IMR-90 (cell line): ENCODE data around the gene MAP7. TPM values are rescaled to one million over a fixed set of nuclear protein-coding genes. Genes with fewer than 3 reads are reported as not detected.

Experiments
- ATAC-seq: fragments of 200-7000 bp; cut with Tn5 transposase; 2 replicates; pipeline ENCODE4 v1.9.1; 2020; ENCODE audit warnings: low read depth, mild to moderate bottlenecking, moderate library complexity
- BruUV-seq: library from RNA; stranded (reverse); fragments of 400-500 nt; replicated peaks from 2 replicates; lab custom pipeline; 2021; lab: Mats Ljungman, UMichigan
- CTCF ChIA-PET: fragments of 300-600 bp; formaldehyde crosslinking; extraction: SDS; loops from one replicate; lab custom pipeline; 2021; ENCODE audit warnings: antibody characterized with exemption; lab: Yijun Ruan, JAX
- POLR2A ChIA-PET: fragments of 300-600 bp; sonication (Branson Sonifier 250); formaldehyde crosslinking; loops from one replicate; lab custom pipeline; 2022; ENCODE audit warnings: antibody characterized with exemption; ENCODE audit not compliant: unreplicated experiment; lab: Charles Lee
- DNase-seq: peaks from one replicate; pipeline ENCODE4 v3.0.0; 2013
- H2AFZ ChIP-seq: replicated peaks from 2 replicates; pipeline ENCODE3; 2013; ENCODE audit warnings: low read length, mild to moderate bottlenecking; ENCODE audit not compliant: poor library complexity
- H2AK5ac ChIP-seq: 2 replicates; pipeline ENCODE4 v1.6.1; 2013; ENCODE audit warnings: low read depth, low read length, inconsistent platforms
- H2AK9ac ChIP-seq: replicated peaks from 2 replicates; pipeline ENCODE3; 2013; ENCODE audit warnings: mild to moderate bottlenecking, low read depth, low read length, moderate library complexity; ENCODE audit not compliant: poor library complexity
- H2BK120ac ChIP-seq: 2 replicates; pipeline ENCODE4 v1.6.1; 2013; ENCODE audit warnings: low read depth, low read length, inconsistent platforms
- H2BK15ac ChIP-seq: 3 replicates; pipeline ENCODE4 v1.6.1; 2013; ENCODE audit warnings: low read depth, low read length, inconsistent platforms
- H2BK20ac ChIP-seq: 2 replicates; pipeline ENCODE4 v1.6.1; 2013; ENCODE audit warnings: low read depth, mild to moderate bottlenecking, inconsistent platforms, low read length, moderate library complexity
- H2BK5ac ChIP-seq: 2 replicates; pipeline ENCODE4 v1.6.1; 2013; ENCODE audit warnings: mild to moderate bottlenecking, low read depth, low read length, inconsistent platforms; ENCODE audit not compliant: poor library complexity, severe bottlenecking
- H3K14ac ChIP-seq: replicated peaks from 2 replicates; pipeline ENCODE4 v1.6.1; 2013; ENCODE audit warnings: low read depth, low read length, inconsistent platforms
- H3K18ac ChIP-seq: 2 replicates; pipeline ENCODE4 v1.6.1; 2013; ENCODE audit warnings: low read depth, low read length, control low read depth
- H3K23ac ChIP-seq: 2 replicates; pipeline ENCODE4 v1.6.1; 2013; ENCODE audit warnings: low read depth, low read length, inconsistent platforms
- H3K27ac ChIP-seq: 2 replicates; pipeline ENCODE4 v1.5.1; 2013; ENCODE audit warnings: mild to moderate bottlenecking, control low read depth, low read length; ENCODE audit not compliant: insufficient read depth
- H3K27me3 ChIP-seq: 2 replicates; pipeline ENCODE4 v1.6.1; 2013; ENCODE audit warnings: low read length; ENCODE audit not compliant: control insufficient read depth, insufficient read depth
- H3K36me3 ChIP-seq: 2 replicates; pipeline ENCODE4 v1.6.1; 2013; ENCODE audit warnings: low read length, mixed read lengths; ENCODE audit not compliant: control insufficient read depth, insufficient read depth
- H3K4ac ChIP-seq: 2 replicates; pipeline ENCODE4 v1.6.1; 2013; ENCODE audit warnings: low read depth, low read length, inconsistent platforms
- H3K4me1 ChIP-seq: 2 replicates; pipeline ENCODE4 v1.6.1; 2013; ENCODE audit warnings: low read length, mixed read lengths; ENCODE audit not compliant: control insufficient read depth, insufficient read depth
- H3K4me2 ChIP-seq: 2 replicates; pipeline ENCODE4 v1.6.1; 2013; ENCODE audit warnings: low read depth, mild to moderate bottlenecking, control low read depth, low read length, moderate library complexity
- H3K4me3 ChIP-seq: 2 replicates; pipeline ENCODE4 v1.5.1; 2013; ENCODE audit warnings: low read depth, mild to moderate bottlenecking, control low read depth, low read length, moderate library complexity; ENCODE audit not compliant: insufficient read depth
- H3K56ac ChIP-seq: 2 replicates; pipeline ENCODE4 v1.6.1; 2013; ENCODE audit warnings: low read length, inconsistent platforms; ENCODE audit not compliant: insufficient read depth; ENCODE audit errors: extremely low read depth
- H3K79me1 ChIP-seq, 2 experiments: 2 replicates each; pipeline ENCODE4 v1.6.1; 2013; ENCODE audit warnings: low read length in 2 of 2, inconsistent platforms in 1 of 2, low read depth in 1 of 2
- H3K9ac ChIP-seq: 2 replicates; pipeline ENCODE4 v1.6.1; 2013; ENCODE audit warnings: low read depth, low read length, control low read depth
- H3K9me1 ChIP-seq: 2 replicates; pipeline ENCODE4 v1.6.1; 2013; ENCODE audit warnings: low read length, inconsistent platforms; ENCODE audit not compliant: insufficient read depth
- H3K9me3 ChIP-seq: 2 replicates; pipeline ENCODE4 v1.6.1; 2013; ENCODE audit warnings: low read length; ENCODE audit not compliant: control insufficient read depth, insufficient read depth
- H4K20me1 ChIP-seq: 2 replicates; pipeline ENCODE4 v1.6.1; 2013; ENCODE audit warnings: low read length, inconsistent platforms; ENCODE audit not compliant: insufficient read depth
- H4K5ac ChIP-seq: 2 replicates; pipeline ENCODE4 v1.6.1; 2013; ENCODE audit warnings: mild to moderate bottlenecking, low read depth, low read length, control low read depth
- H4K8ac ChIP-seq, 2 experiments: 2 replicates each; pipeline ENCODE4 v1.6.1; 2013; ENCODE audit warnings: low read depth in 2 of 2, low read length in 2 of 2, control low read depth in 1 of 2, inconsistent platforms in 1 of 2
- H4K91ac ChIP-seq: 2 replicates; pipeline ENCODE4 v1.6.1; 2013; ENCODE audit warnings: low read depth, low read length, inconsistent platforms; ENCODE audit not compliant: insufficient read depth
- BHLHE40 ChIP-seq: fragments of 150-350 bp; IDR thresholded peaks from 2 replicates; pipeline ENCODE4 v1.6.1; 2016; ENCODE audit warnings: mild to moderate bottlenecking, low read depth, low read length
- CEBPB ChIP-seq: IDR thresholded peaks from 2 replicates; pipeline ENCODE4 v1.6.1; 2012; ENCODE audit warnings: low read depth, low read length, improper control_type of control experiment
- CHD1 ChIP-seq: IDR thresholded peaks from 2 replicates; pipeline ENCODE4 v1.6.1; 2012; ENCODE audit warnings: low read depth, low read length, improper control_type of control experiment
- CTCF ChIP-seq: conservative IDR thresholded peaks from 2 replicates; pipeline ENCODE4 v1.5.1; 2012; ENCODE audit warnings: mild to moderate bottlenecking, low read depth, low read length, improper control_type of control experiment
- ELK1 ChIP-seq: fragments of 150-350 bp; IDR thresholded peaks from 2 replicates; pipeline ENCODE4 v1.6.1; 2016; ENCODE audit warnings: low read depth, mild to moderate bottlenecking, low read length, moderate library complexity, borderline replicate concordance
- FOS ChIP-seq: fragments of 150-350 bp; IDR thresholded peaks from 2 replicates; pipeline ENCODE4 v1.6.1; 2016; ENCODE audit warnings: low read depth, low read length
- MAFK ChIP-seq: IDR thresholded peaks from 2 replicates; pipeline ENCODE4 v1.6.1; 2012; ENCODE audit warnings: low read depth, low read length, improper control_type of control experiment
- MAZ ChIP-seq: IDR thresholded peaks from 2 replicates; pipeline ENCODE4 v1.6.1; 2012; ENCODE audit warnings: low read depth, mild to moderate bottlenecking, low read length, improper control_type of control experiment, moderate library complexity, borderline replicate concordance
- MXI1 ChIP-seq: IDR thresholded peaks from 2 replicates; pipeline ENCODE4 v1.6.1; 2012; ENCODE audit warnings: low read depth, mild to moderate bottlenecking, low read length, moderate library complexity, borderline replicate concordance
- NFE2L2 ChIP-seq: fragments of 150-350 bp; IDR thresholded peaks from 2 replicates; pipeline ENCODE4 v1.6.1; 2016; ENCODE audit warnings: low read depth, mild to moderate bottlenecking, low read length
- POLR2A ChIP-seq: IDR thresholded peaks from 2 replicates; pipeline ENCODE4 v1.6.1; 2012; ENCODE audit warnings: mild to moderate bottlenecking, low read depth, low read length
- RAD21 ChIP-seq: IDR thresholded peaks from 2 replicates; pipeline ENCODE4 v1.6.1; 2012; ENCODE audit warnings: low read length, improper control_type of control experiment
- RCOR1 ChIP-seq: IDR thresholded peaks from 2 replicates; pipeline ENCODE4 v1.6.1; 2012; ENCODE audit warnings: mild to moderate bottlenecking, low read length, improper control_type of control experiment; ENCODE audit not compliant: insufficient replicate concordance
- RFX5 ChIP-seq: IDR thresholded peaks from 2 replicates; pipeline ENCODE4 v1.8.0; 2012; ENCODE audit warnings: low read depth, mild to moderate bottlenecking, low read length, moderate library complexity
- SMC3 ChIP-seq: fragments of 150-350 bp; IDR thresholded peaks from 2 replicates; pipeline ENCODE4 v1.6.1; 2016; ENCODE audit warnings: low read depth, mild to moderate bottlenecking, antibody characterized with exemption, low read length, moderate library complexity
- WGBS, 2 experiments: methylation state at CpG; one replicate each; pipeline versions ENCODE4 v1.1.5 to v1.1.7; 2013; ENCODE audit warnings: missing lambda C conversion rate in 2 of 2; ENCODE audit not compliant: insufficient read length in 1 of 2; ENCODE audit errors: extremely low coverage in 2 of 2; 5-methylcytosine and 5-hydroxymethylcytosine counted together
- dilution Hi-C: fragments of 300-500 bp; cut with HindIII; formaldehyde crosslinking; loops from one replicate; pipeline ENCODE4 v1.14.3; 2018; ENCODE audit warnings: low sequenced_read_pairs; ENCODE audit not compliant: unreplicated experiment
- in situ Hi-C: fragments of 300-500 bp; cut with MboI; formaldehyde crosslinking; loops from 3 replicates; pipeline ENCODE4 v1.14.3; 2019; ENCODE audit warnings: low sequenced_read_pairs, inconsistent platforms, mixed read lengths
- intact Hi-C: fragments of 100-400 bp; cut with micrococcal nuclease; formaldehyde crosslinking; loops from 2 replicates; pipeline ENCODE4 v1.10.0; 2022
- polyA plus RNA-seq, 3 experiments: library from polyadenylated mRNA; depleted of rRNA; stranded (reverse); fragments of >200 nt; gene quantifications; 2 replicates each; pipeline ENCODE4 v1.2.3, GENCODE V29; 2012; ENCODE audit warnings: low replicate concordance in 1 of 3
- total RNA-seq: library from RNA; depleted of rRNA; stranded (reverse); fragments of >200 nt; gene quantifications from 2 replicates; pipeline ENCODE4 v1.2.3, GENCODE V29; 2012
- TF ChIP-seq, protein P1 (sequence below): fragments of 150-350 bp; IDR thresholded peaks from 2 replicates; pipeline ENCODE4 v1.6.1; 2017; ENCODE audit warnings: mild to moderate bottlenecking, antibody characterized with exemption, low read length, low read depth

MAP7 gene
- total and polyA plus RNA-seq, 2 of the 4 experiments (the other 2 are of a cell fraction) = 0.19 to 0.36 TPM

DNA sequence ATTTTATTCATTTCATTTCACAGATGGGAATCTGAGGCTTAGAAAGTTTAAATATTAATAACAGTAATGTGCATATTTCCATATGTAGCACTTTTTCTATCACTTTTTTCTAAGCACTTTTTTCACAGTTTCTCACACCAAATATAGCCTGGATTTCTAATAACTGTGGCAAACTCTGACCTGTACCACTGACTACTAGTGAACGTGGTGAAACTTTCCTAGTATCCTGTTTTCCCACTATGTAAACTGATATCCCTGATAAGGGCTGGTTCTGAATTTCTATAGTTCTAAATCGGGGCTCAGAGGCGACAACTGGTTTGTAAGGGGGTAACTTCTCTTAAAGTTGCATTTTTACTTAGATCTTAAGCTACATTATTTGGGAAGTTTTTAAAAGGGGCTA, 32.6 kb downstream of the MAP7 start:
- no peak overlapping the region for H4K8ac ChIP-seq
- intact Hi-C loops (no loop called here), dilution Hi-C loops (no loop called here), in situ Hi-C loops (no loop called here)
- no peaks in the 10 kb centered on the region for H3K79me1 ChIP-seq
- no TSS peak for BruUV-seq
- DNase-seq (no peak), ATAC-seq (no peak)
- no CpG with 5 or more reads among the region's 3 CpGs for WGBS, 2 experiments
- H2BK15ac ChIP-seq = no peak overlapping the region
- H3K9me3 ChIP-seq = no peaks in the 10 kb centered on the region
- no peaks in the 10 kb centered on the region for H3K36me3 ChIP-seq
- H4K20me1 ChIP-seq = no peaks in the 10 kb centered on the region
- H4K5ac ChIP-seq = no peak overlapping the region
- no peak overlapping the region for H3K56ac ChIP-seq
- H3K23ac ChIP-seq = no peak overlapping the region
- no peak overlapping the region for H2BK120ac ChIP-seq
- no peak overlapping the region for H2BK5ac ChIP-seq
- H3K27ac ChIP-seq = no peak overlapping the region
- H2AK5ac ChIP-seq = no peak overlapping the region
- POLR2A ChIA-PET = no interaction called here
- no peaks in the 10 kb centered on the region for H3K9me1 ChIP-seq
- H3K4ac ChIP-seq = no peak overlapping the region
- H3K4me3 ChIP-seq = no peak overlapping the region
- no peak overlapping the region for H3K4me2 ChIP-seq
- no peak overlapping the region for H2AFZ ChIP-seq
- H3K4me1 ChIP-seq = no peaks in the 10 kb centered on the region
- H3K14ac ChIP-seq = no peak overlapping the region
- CTCF ChIA-PET = no interaction called here
- no peak for TF ChIP-seq POLR2A
- TF ChIP-seq RFX5 = no peak
- TF ChIP-seq CHD1 = no peak
- no peak for TF ChIP-seq MAFK
- TF ChIP-seq BHLHE40 = no peak
- no peak for TF ChIP-seq RCOR1
- no peak for TF ChIP-seq RAD21
- no peak for TF ChIP-seq MAZ
- no peak for TF ChIP-seq ELK1
- TF ChIP-seq MXI1 = no peak
- TF ChIP-seq FOS = no peak
- no peak for TF ChIP-seq NFE2L2
- TF ChIP-seq, protein P1, sequence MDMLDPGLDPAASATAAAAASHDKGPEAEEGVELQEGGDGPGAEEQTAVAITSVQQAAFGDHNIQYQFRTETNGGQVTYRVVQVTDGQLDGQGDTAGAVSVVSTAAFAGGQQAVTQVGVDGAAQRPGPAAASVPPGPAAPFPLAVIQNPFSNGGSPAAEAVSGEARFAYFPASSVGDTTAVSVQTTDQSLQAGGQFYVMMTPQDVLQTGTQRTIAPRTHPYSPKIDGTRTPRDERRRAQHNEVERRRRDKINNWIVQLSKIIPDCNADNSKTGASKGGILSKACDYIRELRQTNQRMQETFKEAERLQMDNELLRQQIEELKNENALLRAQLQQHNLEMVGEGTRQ = no peak
- no peak for TF ChIP-seq CEBPB
- no peak for TF ChIP-seq CTCF
- TF ChIP-seq SMC3 = no peak
- H3K18ac ChIP-seq = no peak overlapping the region
- H2BK20ac ChIP-seq = no peak overlapping the region
- peaks cover 18% of the 10 kb centered on the region for H3K27me3 ChIP-seq
- H4K91ac ChIP-seq = no peak overlapping the region
- H2AK9ac ChIP-seq = no peak overlapping the region
- H3K9ac ChIP-seq = no peak overlapping the region
